Mesenchymal stem cell (in vitro differentiated cells and primary cell): ENCODE results near the gene KDM4B.

ENCODE experiments used
- DNase-seq: peaks from one replicate; pipeline ENCODE4 v3.0.0-alpha.2; 2013
- H2AFZ ChIP-seq: one replicate; pipeline ENCODE4 v1.6.1; 2013; ENCODE audit warnings: low read depth, mild to moderate bottlenecking, control low read depth, inconsistent platforms, low read length, moderate library complexity
- H2AK5ac ChIP-seq: 2 replicates; pipeline ENCODE4 v1.6.1; 2013; ENCODE audit warnings: low read length, moderate library complexity, mild to moderate bottlenecking, inconsistent platforms; ENCODE audit not compliant: severe bottlenecking
- H2BK120ac ChIP-seq: one replicate; pipeline ENCODE4 v1.6.1; 2013; ENCODE audit warnings: low read depth, mild to moderate bottlenecking, inconsistent platforms, low read length, moderate library complexity
- H2BK12ac ChIP-seq, 2 experiments: one replicate each; pipeline ENCODE4 v1.6.1; 2013; ENCODE audit warnings: inconsistent platforms in 2 of 2, low read length in 2 of 2, mild to moderate bottlenecking in 2 of 2, moderate library complexity in 2 of 2, control low read depth in 1 of 2
- H2BK15ac ChIP-seq: one replicate; pipeline ENCODE4 v1.6.1; 2013; ENCODE audit warnings: mild to moderate bottlenecking, low read depth, inconsistent platforms; ENCODE audit not compliant: poor library complexity, severe bottlenecking
- H2BK5ac ChIP-seq: 2 replicates; pipeline ENCODE4 v1.6.1; 2013; ENCODE audit warnings: low read depth, mild to moderate bottlenecking, low read length, control low read depth, inconsistent platforms; ENCODE audit not compliant: poor library complexity, severe bottlenecking
- H3K14ac ChIP-seq, 2 experiments: one replicate each; pipeline ENCODE4 v1.6.1; 2013; ENCODE audit warnings: inconsistent platforms in 2 of 2, low read length in 2 of 2, control low read depth in 1 of 2, mild to moderate bottlenecking in 1 of 2, moderate library complexity in 1 of 2
- H3K18ac ChIP-seq, 2 experiments: one replicate each; pipeline ENCODE4 v1.6.1; 2013; ENCODE audit warnings: inconsistent platforms in 2 of 2, low read length in 2 of 2, control low read depth in 1 of 2, low read depth in 1 of 2, mild to moderate bottlenecking in 1 of 2
- H3K23ac ChIP-seq, 2 experiments: one replicate each; pipeline ENCODE4 v1.6.1; 2013; ENCODE audit warnings: inconsistent platforms in 2 of 2, low read length in 2 of 2, mild to moderate bottlenecking in 2 of 2, moderate library complexity in 2 of 2, control low read depth in 1 of 2
- H3K27ac ChIP-seq: 2 replicates; pipeline ENCODE4 v1.5.1; 2013; ENCODE audit warnings: mild to moderate bottlenecking, moderate library complexity, low read length, control low read depth, inconsistent platforms; ENCODE audit not compliant: poor library complexity, severe bottlenecking
- H3K27me3 ChIP-seq, 2 experiments: 2 replicates each; pipeline versions ENCODE4 v1.6.1 to v1.7.0; 2013; ENCODE audit warnings: low read length in 2 of 2, mild to moderate bottlenecking in 2 of 2, moderate library complexity in 2 of 2, control low read depth in 1 of 2, inconsistent platforms in 1 of 2; ENCODE audit not compliant: control insufficient read depth in 1 of 2, insufficient read depth in 1 of 2
- H3K36me3 ChIP-seq, 2 experiments: 2 replicates each; pipeline versions ENCODE4 v1.6.1 to v1.7.0; 2013; ENCODE audit warnings: low read length in 2 of 2, control low read depth in 1 of 2, inconsistent platforms in 1 of 2, low read depth in 1 of 2, mild to moderate bottlenecking in 1 of 2; ENCODE audit not compliant: insufficient read depth in 2 of 2, control insufficient read depth in 1 of 2
- H3K4ac ChIP-seq, 2 experiments: one replicate each; pipeline ENCODE4 v1.6.1; 2013; ENCODE audit warnings: inconsistent platforms in 2 of 2, low read length in 2 of 2, mild to moderate bottlenecking in 2 of 2, moderate library complexity in 2 of 2, control low read depth in 1 of 2, low read depth in 1 of 2
- H3K4me1 ChIP-seq: 2 replicates; pipeline ENCODE4 v1.6.1; 2013; ENCODE audit warnings: low read depth, low read length, control low read depth; ENCODE audit not compliant: control insufficient read depth, insufficient read depth
- H3K4me2 ChIP-seq: 2 replicates; pipeline ENCODE4 v1.6.1; 2013; ENCODE audit warnings: low read length, mild to moderate bottlenecking, inconsistent platforms; ENCODE audit not compliant: poor library complexity, severe bottlenecking
- H3K4me3 ChIP-seq, 2 experiments: 2 replicates each; pipeline versions ENCODE4 v1.5.1 to v1.7.0; 2013; ENCODE audit warnings: low read length in 2 of 2, mild to moderate bottlenecking in 2 of 2, control low read depth in 1 of 2, low read depth in 1 of 2; ENCODE audit not compliant: insufficient read depth in 1 of 2
- H3K79me1 ChIP-seq: replicated peaks from 2 replicates; pipeline ENCODE4 v1.6.1; 2013; ENCODE audit warnings: mild to moderate bottlenecking, control low read depth, low read length, inconsistent platforms; ENCODE audit not compliant: poor library complexity, severe bottlenecking
- H3K9ac ChIP-seq: 2 replicates; pipeline ENCODE4 v1.7.0; 2013; ENCODE audit warnings: mild to moderate bottlenecking, low read length, moderate library complexity
- H3K9me3 ChIP-seq: 2 replicates; pipeline ENCODE4 v1.7.0; 2013; ENCODE audit warnings: mild to moderate bottlenecking, low read length; ENCODE audit not compliant: control insufficient read depth
- H4K8ac ChIP-seq: one replicate; pipeline ENCODE4 v1.6.1; 2013; ENCODE audit warnings: inconsistent platforms, mild to moderate bottlenecking, low read length, moderate library complexity
- H4K91ac ChIP-seq: one replicate; pipeline ENCODE4 v1.6.1; 2013; ENCODE audit warnings: mild to moderate bottlenecking, low read length, inconsistent platforms
- WGBS: methylation state at CpG from one replicate; pipeline ENCODE4 v1.1.7; 2013; ENCODE audit warnings: mixed read lengths; 5-methylcytosine and 5-hydroxymethylcytosine counted together

KDM4B gene

DNA sequence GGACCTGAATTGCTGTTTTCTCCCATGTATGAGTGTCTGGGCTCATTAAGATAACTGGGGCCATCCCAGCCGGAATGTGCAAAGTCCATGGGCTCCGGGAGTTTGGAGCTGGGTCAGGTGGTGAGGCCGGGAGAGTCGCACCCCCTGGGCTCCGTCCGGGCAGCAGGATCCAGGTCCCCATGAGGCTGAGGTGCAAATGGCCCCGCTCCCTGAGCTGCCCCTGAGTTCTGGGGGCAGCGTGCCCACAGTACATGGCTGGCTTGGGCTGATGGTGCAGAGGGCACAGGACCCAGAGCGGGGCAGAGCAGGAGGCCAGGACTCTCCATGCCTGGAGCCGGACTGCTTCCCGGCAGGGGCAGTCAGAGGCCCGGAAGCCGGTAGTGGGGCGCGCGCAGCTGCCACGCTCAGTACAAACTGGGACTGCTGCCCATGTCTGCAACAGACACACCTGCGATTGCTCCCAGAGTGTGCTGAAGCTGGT, 136.0 kb downstream of the KDM4B start:
- no peak overlapping the region for H3K4me3 ChIP-seq
- no peaks in the 10 kb centered on the region for H3K27me3 ChIP-seq
- H2BK12ac ChIP-seq = no peak overlapping the region
- peaks cover 5% of the 10 kb centered on the region for H3K9me3 ChIP-seq
- H4K91ac ChIP-seq = no peak overlapping the region
- DNase-seq = no peak
- no peak overlapping the region for H2AFZ ChIP-seq
- peaks cover 23% of the 10 kb centered on the region for H3K79me1 ChIP-seq
- no peak overlapping the region for H3K4me2 ChIP-seq
- H4K8ac ChIP-seq = no peak overlapping the region
- H3K27ac ChIP-seq = no peak overlapping the region
- no peak overlapping the region for H2AK5ac ChIP-seq
- no peak overlapping the region for H3K14ac ChIP-seq
- 99% methylated on average over 18 of the region's 18 CpGs for WGBS
- H3K4ac ChIP-seq = no peak overlapping the region
- H2BK15ac ChIP-seq = no peak overlapping the region
- H2BK120ac ChIP-seq = no peak overlapping the region
- no peak overlapping the region for H3K18ac ChIP-seq
- no peak overlapping the region for H2BK5ac ChIP-seq
- peaks cover 28 to 86% of the 10 kb centered on the region in 2 experiments for H3K36me3 ChIP-seq
- peaks cover 22% of the 10 kb centered on the region for H3K4me1 ChIP-seq
- no peak overlapping the region for H3K9ac ChIP-seq
- no peak overlapping the region for H3K23ac ChIP-seq

GRCh38 chr19:5106191-5106726, 137.3 kb downstream of the KDM4B start:
- no peak for DNase-seq
- Histone ChIP-seq H3K4me2 (no peak overlapping the region), H3K27ac (no peak overlapping the region), H4K91ac (no peak overlapping the region), H3K18ac (no peak overlapping the region), H3K14ac (peak overlapping the region in 1 of 2 experiments; percentile 26), H2BK15ac (no peak overlapping the region), H3K4ac (no peak overlapping the region), H3K4me3 (no peak overlapping the region), H3K27me3 (no peaks in the 10 kb centered on the region), H3K36me3 (peaks cover 25 to 94% of the 10 kb centered on the region in 2 experiments), H2AK5ac (no peak overlapping the region), H2BK5ac (no peak overlapping the region), H3K9me3 (no peaks in the 10 kb centered on the region), H3K9ac (no peak overlapping the region), H3K23ac (no peak overlapping the region), H2BK120ac (no peak overlapping the region), H2BK12ac (no peak overlapping the region), H2AFZ (no peak overlapping the region), H3K79me1 (peaks cover 25% of the 10 kb centered on the region), H3K4me1 (peaks cover 25% of the 10 kb centered on the region), H4K8ac (no peak overlapping the region)
- 96% methylated on average over 23 of the region's 23 CpGs for WGBS

- 94% methylated on average over 19 of the region's 19 CpGs for WGBS
- Histone ChIP-seq H3K36me3 (peaks cover 32 to 94% of the 10 kb centered on the region in 2 experiments), H3K23ac (no peak overlapping the region), H3K4me1 (peaks cover 24% of the 10 kb centered on the region), H3K4me3 (peak overlapping the region in 1 of 2 experiments; percentile 20), H2AFZ (no peak overlapping the region), H2BK15ac (no peak overlapping the region), H3K14ac (no peak overlapping the region), H4K8ac (no peak overlapping the region), H2BK5ac (no peak overlapping the region), H3K9me3 (no peaks in the 10 kb centered on the region), H3K18ac (no peak overlapping the region), H3K4me2 (no peak overlapping the region), H2AK5ac (no peak overlapping the region), H3K9ac (no peak overlapping the region), H2BK120ac (no peak overlapping the region), H3K27me3 (no peaks in the 10 kb centered on the region), H4K91ac (no peak overlapping the region), H2BK12ac (no peak overlapping the region), H3K79me1 (peaks cover 17% of the 10 kb centered on the region), H3K4ac (no peak overlapping the region), H3K27ac (no peak overlapping the region)
- no peak for DNase-seq
Observed at GRCh38 chr19:5106971-5107370, 138.1 kb downstream of the KDM4B start.

DNA sequence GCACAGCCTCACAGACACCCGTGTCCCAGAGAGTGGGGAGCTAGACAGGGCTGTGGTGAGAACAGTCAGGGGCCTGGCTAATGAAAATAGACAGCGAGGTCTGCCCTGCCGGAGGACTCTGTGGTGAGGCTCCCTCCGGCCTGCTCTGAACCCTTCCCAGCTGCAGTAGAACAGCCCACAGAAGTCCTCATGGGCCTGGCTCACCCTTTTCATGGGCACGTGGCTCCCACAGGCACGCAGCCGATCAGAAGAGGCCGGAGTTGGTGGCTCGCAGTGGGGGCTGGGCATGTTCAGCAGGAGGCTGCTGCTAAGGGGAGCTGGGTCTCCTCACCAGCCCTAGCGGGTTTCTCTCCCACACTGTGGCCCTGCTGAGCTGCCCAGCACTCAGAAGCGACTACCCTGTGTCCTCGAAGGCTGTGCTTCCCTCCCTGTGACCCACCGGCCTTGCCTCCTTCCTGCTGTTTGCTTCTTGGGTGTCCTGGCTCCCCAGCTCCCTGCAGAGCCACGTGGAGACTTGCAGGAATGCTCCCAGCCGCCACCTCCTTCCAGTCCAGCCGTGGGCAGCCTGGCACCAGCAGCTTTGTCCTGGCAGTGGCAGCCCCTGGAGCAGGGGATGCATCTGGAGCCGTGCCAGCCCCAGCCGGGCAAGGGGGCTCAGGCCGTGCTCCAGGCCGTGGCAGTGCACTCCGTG, 138.7 kb downstream of the KDM4B start:
- H3K27me3 ChIP-seq = no peaks in the 10 kb centered on the region
- peaks cover 38 to 94% of the 10 kb centered on the region in 2 experiments for H3K36me3 ChIP-seq
- WGBS = 82% methylated on average over 21 of the region's 21 CpGs

More for the DNA sequence above, 138.7 kb downstream of the KDM4B start:
- H3K4me2 ChIP-seq = no peak overlapping the region
- H3K18ac ChIP-seq = no peak overlapping the region
- no peaks in the 10 kb centered on the region for H3K9me3 ChIP-seq
- H3K14ac ChIP-seq = peak overlapping the region in 1 of 2 experiments; percentile 46
- H2BK15ac ChIP-seq = no peak overlapping the region
- H4K8ac ChIP-seq = no peak overlapping the region
- no peak overlapping the region for H2AFZ ChIP-seq
- no peak overlapping the region for H4K91ac ChIP-seq
- H2AK5ac ChIP-seq = no peak overlapping the region
- DNase-seq = no peak
- H2BK5ac ChIP-seq = no peak overlapping the region
- peaks cover 27% of the 10 kb centered on the region for H3K4me1 ChIP-seq
- H3K4me3 ChIP-seq = no peak overlapping the region
- H3K23ac ChIP-seq = peak overlapping the region in 1 of 2 experiments; percentile 27
- no peak overlapping the region for H3K4ac ChIP-seq
- peaks cover 18% of the 10 kb centered on the region for H3K79me1 ChIP-seq
- H3K27ac ChIP-seq = no peak overlapping the region
- H2BK12ac ChIP-seq = no peak overlapping the region
- H3K9ac ChIP-seq = no peak overlapping the region
- H2BK120ac ChIP-seq = no peak overlapping the region
